SK-N-SH treated with all-trans-retinoic acid at 6 μM for 48 hours (cell line): ENCODE results near the gene HHATL.

Source experiments
- ATAC-seq: fragments of 200-7000 bp; cut with Tn5 transposase; 3 replicates; pipeline ENCODE4 v1.9.1; 2020; ENCODE audit warnings: mild to moderate bottlenecking, moderate library complexity
- ARNTL ChIP-seq: fragments of 450-650 bp; formaldehyde crosslinking; IDR thresholded peaks from 2 replicates; pipeline ENCODE4 v1.5.0; 2020; ENCODE audit warnings: low read depth, mild to moderate bottlenecking, moderate library complexity, borderline replicate concordance
- CREB5 ChIP-seq: fragments of 250-450 bp; sonication (Bioruptor Pico); IDR thresholded peaks from 2 replicates; pipeline ENCODE4 v1.5.1; 2020; ENCODE audit warnings: low read depth, mild to moderate bottlenecking, moderate library complexity
- CSDC2 ChIP-seq: fragments of 250-450 bp; sonication (Bioruptor Pico); IDR thresholded peaks from 2 replicates; pipeline ENCODE4 v1.5.0; 2020; ENCODE audit warnings: mild to moderate bottlenecking, moderate library complexity
- CSRNP3 ChIP-seq: fragments of 250-450 bp; sonication (Bioruptor Pico); IDR thresholded peaks from 2 replicates; pipeline ENCODE4 v1.5.1; 2021; ENCODE audit warnings: mild to moderate bottlenecking, moderate library complexity
- ESRRG ChIP-seq: fragments of 250-450 bp; sonication (Bioruptor Pico); IDR thresholded peaks from 2 replicates; pipeline ENCODE4 v1.6.1; 2021; ENCODE audit warnings: mild to moderate bottlenecking
- GLIS3 ChIP-seq: fragments of 250-450 bp; sonication (Bioruptor Pico); IDR thresholded peaks from 2 replicates; pipeline ENCODE4 v1.5.0; 2020; ENCODE audit warnings: mild to moderate bottlenecking, moderate library complexity
- ISL1 ChIP-seq: fragments of 250-450 bp; sonication (Bioruptor Pico); IDR thresholded peaks from 2 replicates; pipeline ENCODE4 v2.1.2; 2022; ENCODE audit warnings: mild to moderate bottlenecking, moderate library complexity
- PATZ1 ChIP-seq: fragments of 250-450 bp; sonication (Bioruptor Pico); IDR thresholded peaks from 2 replicates; pipeline ENCODE4 v1.8.0; 2020; ENCODE audit warnings: mild to moderate bottlenecking, moderate library complexity, borderline replicate concordance
- POU6F1 ChIP-seq: fragments of 250-450 bp; sonication (Bioruptor Pico); IDR thresholded peaks from 2 replicates; pipeline ENCODE4 v1.8.0; 2021; ENCODE audit warnings: low read depth, mild to moderate bottlenecking, moderate library complexity, borderline replicate concordance
- PPARA ChIP-seq: fragments of 250-450 bp; sonication (Bioruptor Pico); IDR thresholded peaks from 2 replicates; pipeline ENCODE4 v1.5.0; 2020; ENCODE audit warnings: mild to moderate bottlenecking, borderline replicate concordance
- RARB ChIP-seq: fragments of 250-450 bp; sonication (Bioruptor Pico); IDR thresholded peaks from 2 replicates; pipeline ENCODE4 v1.8.0; 2021; ENCODE audit warnings: mild to moderate bottlenecking, moderate library complexity
- SNAI2 ChIP-seq: fragments of 250-450 bp; sonication (Bioruptor Pico); IDR thresholded peaks from 2 replicates; pipeline ENCODE4 v1.5.0; 2020; ENCODE audit warnings: mild to moderate bottlenecking, moderate library complexity
- TCF4 ChIP-seq: fragments of 250-450 bp; sonication (Bioruptor Pico); IDR thresholded peaks from 2 replicates; pipeline ENCODE4 v1.8.0; 2021; ENCODE audit warnings: mild to moderate bottlenecking, moderate library complexity, borderline replicate concordance
- TOX ChIP-seq: fragments of 250-450 bp; sonication (Bioruptor Pico); IDR thresholded peaks from 2 replicates; pipeline ENCODE4 v1.8.0; 2021; ENCODE audit warnings: mild to moderate bottlenecking, moderate library complexity, borderline replicate concordance
- TSHZ2 ChIP-seq: fragments of 250-450 bp; sonication (Bioruptor Pico); IDR thresholded peaks from 2 replicates; pipeline ENCODE4 v1.5.0; 2020; ENCODE audit warnings: mild to moderate bottlenecking, moderate library complexity
- ZC3H10 ChIP-seq: fragments of 250-450 bp; sonication (Bioruptor Pico); IDR thresholded peaks from 2 replicates; pipeline ENCODE4 v1.5.1; 2021; ENCODE audit warnings: mild to moderate bottlenecking, moderate library complexity
- ZFP3 ChIP-seq: fragments of 250-450 bp; sonication (Bioruptor Pico); IDR thresholded peaks from 2 replicates; pipeline ENCODE4 v1.5.0; 2020; ENCODE audit warnings: mild to moderate bottlenecking, moderate library complexity
- ZFP30 ChIP-seq: fragments of 450-650 bp; formaldehyde crosslinking; IDR thresholded peaks from 2 replicates; pipeline ENCODE4 v1.5.0; 2022; ENCODE audit warnings: mild to moderate bottlenecking, moderate library complexity
- ZNF565 ChIP-seq: fragments of 450-650 bp; formaldehyde crosslinking; conservative IDR thresholded peaks from 2 replicates; pipeline ENCODE4 v1.5.0; 2020; ENCODE audit warnings: low read depth, mild to moderate bottlenecking, moderate library complexity
- ZNF70 ChIP-seq: fragments of 450-650 bp; formaldehyde crosslinking; IDR thresholded peaks from 2 replicates; pipeline ENCODE4 v1.5.0; 2020; ENCODE audit warnings: mild to moderate bottlenecking, moderate library complexity
- ZNF8 ChIP-seq: fragments of 450-650 bp; formaldehyde crosslinking; IDR thresholded peaks from 2 replicates; pipeline ENCODE4 v1.5.0; 2020; ENCODE audit warnings: mild to moderate bottlenecking, moderate library complexity

HHATL gene

GRCh38 chr3:42699511-42699971 lies 3.1 kb downstream of the HHATL start:
- ATAC-seq = no peak
- no peak for TF ChIP-seq ARNTL (CRISPR knock-in tag)
- TF ChIP-seq PATZ1 = no peak
- TF ChIP-seq ZC3H10 (CRISPR knock-in tag) = no peak
- TF ChIP-seq ZFP30 (CRISPR knock-in tag) = no peak
- TF ChIP-seq ZFP3 (CRISPR knock-in tag) = no peak
- TF ChIP-seq CREB5 = no peak
- TF ChIP-seq CSDC2 (CRISPR knock-in tag) = no peak
- TF ChIP-seq CSRNP3 (CRISPR knock-in tag) = no peak
- TF ChIP-seq ZNF8 (CRISPR knock-in tag) = no peak
- TF ChIP-seq SNAI2 (CRISPR knock-in tag) = no peak

- ATAC-seq = no peak
- no peak for TF ChIP-seq SNAI2 (CRISPR knock-in tag)
- no peak for TF ChIP-seq RARB
- no peak for TF ChIP-seq CSDC2 (CRISPR knock-in tag)
- no peak for TF ChIP-seq ESRRG
- no peak for TF ChIP-seq TOX (CRISPR knock-in tag)
- no peak for TF ChIP-seq ARNTL (CRISPR knock-in tag)
- TF ChIP-seq ZFP3 (CRISPR knock-in tag) = no peak
- no peak for TF ChIP-seq CREB5
- TF ChIP-seq TCF4 (CRISPR knock-in tag) = no peak
- TF ChIP-seq GLIS3 (CRISPR knock-in tag) = no peak
- TF ChIP-seq ZC3H10 (CRISPR knock-in tag) = no peak
- TF ChIP-seq ZNF70 (CRISPR knock-in tag) = no peak
- TF ChIP-seq POU6F1 = no peak
- TF ChIP-seq ISL1 (CRISPR knock-in tag) = no peak
- no peak for TF ChIP-seq PPARA (CRISPR knock-in tag)
- no peak for TF ChIP-seq ZNF565 (CRISPR knock-in tag)
- TF ChIP-seq CSRNP3 (CRISPR knock-in tag) = no peak
- no peak for TF ChIP-seq TSHZ2
- no peak for TF ChIP-seq PATZ1
- TF ChIP-seq, all 23 proteins: peak for 0
Measured at GRCh38 chr3:42698911-42699230, 3.7 kb downstream of the HHATL start.
